OCI-M1 (cell line): ENCODE results near the gene ZIC4.

Source experiments
- DNase-seq: peaks from one replicate; lab custom pipeline; 2025; lab: John Stamatoyannopoulos, UW

The ZIC4 gene

GRCh38 chr3:147404800-147405230, 1.5 kb downstream of the ZIC4 start:
- DNase-seq, result no peak

- no peak for DNase-seq
Measured at GRCh38 chr3:147404000-147404799, 2.1 kb downstream of the ZIC4 start.

- DNase-seq, result no peak
Measured at GRCh38 chr3:147403511-147403910, 2.8 kb downstream of the ZIC4 start.

- DNase-seq, result no peak
Measured at GRCh38 chr3:147402159-147402558, 4.2 kb downstream of the ZIC4 start.

GRCh38 chr3:147401421-147401820, 4.9 kb downstream of the ZIC4 start:
- no peak for DNase-seq

GRCh38 chr3:147400999-147401398, 5.3 kb downstream of the ZIC4 start:
- DNase-seq, result no peak

- DNase-seq, result no peak
Measured at GRCh38 chr3:147400111-147400510, 6.2 kb downstream of the ZIC4 start.

- DNase-seq, result no peak
Measured at GRCh38 chr3:147398813-147399534, 7.4 kb downstream of the ZIC4 start.

GRCh38 chr3:147397875-147398812, 8.2 kb downstream of the ZIC4 start:
- DNase-seq, result no peak

GRCh38 chr3:147397155-147397874, 9.0 kb downstream of the ZIC4 start:
- no peak for DNase-seq

- no peak for DNase-seq
Measured at GRCh38 chr3:147396712-147397046, 9.7 kb downstream of the ZIC4 start.

- no peak for DNase-seq
Measured at GRCh38 chr3:147395899-147396711, 10.2 kb downstream of the ZIC4 start.

- no peak for DNase-seq
Measured at GRCh38 chr3:147394884-147395225, 11.5 kb downstream of the ZIC4 start.

- no peak for DNase-seq
Measured at GRCh38 chr3:147393943-147394883, 12.1 kb downstream of the ZIC4 start.

GRCh38 chr3:147393261-147393942, 12.9 kb downstream of the ZIC4 start:
- DNase-seq, result no peak

GRCh38 chr3:147392625-147392946, 13.8 kb downstream of the ZIC4 start:
- no peak for DNase-seq

- no peak for DNase-seq
Measured at GRCh38 chr3:147391781-147392624, 14.3 kb downstream of the ZIC4 start.
